Measurements from ENCODE around the gene ATF4.

Gene ATF4

DNA sequence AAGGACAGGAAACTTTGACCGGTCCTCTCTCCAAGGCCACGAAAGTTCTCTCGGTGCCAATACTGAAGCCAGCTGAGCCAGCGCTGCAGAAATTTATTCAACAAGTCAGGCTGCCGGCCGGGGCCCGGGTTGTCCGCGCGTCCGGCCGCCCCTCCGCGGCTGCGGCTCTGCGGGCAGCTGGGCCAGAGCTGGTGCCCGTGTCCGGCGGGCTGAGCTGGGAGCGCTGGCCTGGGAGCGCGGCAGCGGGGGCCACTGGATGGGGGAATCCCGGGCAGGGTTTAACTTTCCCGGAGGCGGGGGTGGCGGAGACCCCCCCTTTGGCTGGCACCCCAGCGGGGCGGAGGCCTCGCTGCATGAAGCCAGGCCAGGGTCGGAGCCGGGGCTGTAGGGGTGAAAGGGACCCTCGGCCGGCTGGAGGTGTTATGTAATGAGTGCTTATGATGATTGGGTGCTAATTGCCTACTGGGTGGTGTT, 37.9 kb downstream of the ATF4 start:
- no peak for DNase-seq (ENCODE audit: low read depth)

- DNase-seq (ENCODE audit: low read depth), result no peak
Measured at GRCh38 chr22:39558950-39559349, 38.6 kb downstream of the ATF4 start.

- no peak for DNase-seq (ENCODE audit: low read depth)
Measured at GRCh38 chr22:39559456-39560105, 39.2 kb downstream of the ATF4 start.

DNA sequence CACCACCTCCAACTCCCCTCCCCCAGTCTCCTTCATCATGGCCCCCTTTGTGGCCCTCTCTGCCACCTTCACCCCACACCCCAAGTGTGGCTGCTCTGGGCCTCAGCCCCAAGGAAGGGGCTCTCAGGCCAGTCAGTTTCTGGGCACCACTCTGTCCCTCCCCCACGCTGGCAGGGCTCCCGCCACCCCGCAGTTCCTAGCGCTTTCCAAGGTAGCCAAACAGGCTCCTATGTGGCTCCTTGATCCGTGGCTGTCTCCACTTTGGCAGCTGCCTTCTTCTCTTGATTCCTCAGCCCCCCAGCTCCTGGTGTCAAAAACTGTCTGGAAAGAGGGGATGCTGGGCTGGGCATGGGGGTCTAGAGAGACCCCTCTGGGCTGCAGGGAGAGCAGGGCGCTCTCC, 39.8 kb downstream of the ATF4 start:
- DNase-seq (ENCODE audit: low read depth), result no peak

DNA sequence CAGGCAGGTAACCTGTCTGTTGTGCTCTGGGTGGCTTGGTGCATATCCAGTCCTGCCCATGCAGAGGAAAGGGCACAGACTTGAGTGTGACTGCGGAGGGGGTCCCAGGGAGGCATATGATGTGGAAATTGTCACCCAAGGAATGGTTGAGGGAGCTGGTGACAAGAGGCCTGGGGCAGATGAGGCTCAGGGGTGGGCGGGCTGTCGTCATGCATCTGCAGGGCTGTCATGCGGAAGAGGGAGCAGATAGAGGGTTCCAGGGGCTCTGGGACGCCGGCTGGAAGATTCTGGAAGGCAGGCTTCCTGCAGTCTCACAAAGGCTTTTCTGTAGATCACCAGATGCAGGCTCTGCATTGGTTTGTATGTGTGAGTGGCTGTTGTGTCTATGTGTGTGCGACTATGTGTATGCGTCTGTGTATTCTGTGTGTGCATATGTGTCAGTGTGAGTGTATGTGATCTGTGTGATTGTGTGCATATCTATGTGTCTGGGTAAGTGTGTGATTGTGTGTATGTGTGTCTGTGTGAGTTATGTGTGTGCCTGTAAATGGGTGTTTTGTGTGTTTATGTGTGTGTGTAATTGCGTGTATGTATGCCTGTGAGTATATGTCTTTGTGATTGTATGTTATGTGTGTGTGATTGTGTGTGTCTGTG, 42.6 kb downstream of the ATF4 start:
- no peak for DNase-seq (ENCODE audit: low read depth)

- DNase-seq (ENCODE audit: low read depth), result no peak
Measured at GRCh38 chr22:39563571-39564428, 43.4 kb downstream of the ATF4 start.

- DNase-seq (ENCODE audit: low read depth), result no peak
Measured at GRCh38 chr22:39565414-39565944, 45.1 kb downstream of the ATF4 start.

DNA sequence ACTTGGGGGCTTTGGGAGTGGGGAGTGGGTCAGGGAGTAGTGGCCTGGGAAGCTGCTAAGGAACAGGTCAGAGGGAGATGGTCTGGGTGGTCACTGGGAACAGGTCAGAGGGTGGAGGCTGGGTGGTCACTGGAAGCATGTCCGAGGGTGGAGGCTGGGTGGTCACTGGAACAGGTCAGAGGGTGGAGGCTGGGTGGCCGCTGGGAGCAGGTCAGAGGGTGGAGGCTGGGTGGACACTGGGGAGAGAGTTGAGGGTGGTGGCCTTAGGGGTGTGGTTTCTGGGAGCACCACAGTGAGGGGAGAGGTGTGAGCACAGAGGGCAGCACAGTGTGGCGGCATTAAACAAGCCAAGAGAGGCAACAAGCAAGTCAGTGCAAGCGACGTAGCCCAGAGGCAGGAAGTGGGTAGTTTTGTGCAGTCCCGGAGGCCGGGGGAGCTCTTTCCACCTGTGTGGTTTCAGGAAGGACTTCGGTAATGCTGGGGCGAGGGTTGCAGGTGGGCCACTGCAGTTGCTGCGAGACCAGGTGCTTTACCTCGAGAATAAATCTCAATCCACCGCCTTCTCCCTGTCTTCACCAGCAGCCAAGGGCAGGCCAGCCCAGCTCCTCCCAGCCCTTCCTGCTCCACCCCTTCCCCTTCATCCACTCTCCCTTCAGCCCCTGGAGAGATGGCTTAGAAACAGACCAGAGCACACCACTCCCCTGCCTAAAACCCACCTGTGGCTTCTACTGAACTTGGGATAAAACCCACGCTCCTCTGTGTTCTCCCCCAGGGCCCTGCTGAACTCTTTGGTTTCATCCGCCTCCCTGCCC, 47.0 kb downstream of the ATF4 start:
- DNase-seq (ENCODE audit: low read depth), result no peak

DNA sequence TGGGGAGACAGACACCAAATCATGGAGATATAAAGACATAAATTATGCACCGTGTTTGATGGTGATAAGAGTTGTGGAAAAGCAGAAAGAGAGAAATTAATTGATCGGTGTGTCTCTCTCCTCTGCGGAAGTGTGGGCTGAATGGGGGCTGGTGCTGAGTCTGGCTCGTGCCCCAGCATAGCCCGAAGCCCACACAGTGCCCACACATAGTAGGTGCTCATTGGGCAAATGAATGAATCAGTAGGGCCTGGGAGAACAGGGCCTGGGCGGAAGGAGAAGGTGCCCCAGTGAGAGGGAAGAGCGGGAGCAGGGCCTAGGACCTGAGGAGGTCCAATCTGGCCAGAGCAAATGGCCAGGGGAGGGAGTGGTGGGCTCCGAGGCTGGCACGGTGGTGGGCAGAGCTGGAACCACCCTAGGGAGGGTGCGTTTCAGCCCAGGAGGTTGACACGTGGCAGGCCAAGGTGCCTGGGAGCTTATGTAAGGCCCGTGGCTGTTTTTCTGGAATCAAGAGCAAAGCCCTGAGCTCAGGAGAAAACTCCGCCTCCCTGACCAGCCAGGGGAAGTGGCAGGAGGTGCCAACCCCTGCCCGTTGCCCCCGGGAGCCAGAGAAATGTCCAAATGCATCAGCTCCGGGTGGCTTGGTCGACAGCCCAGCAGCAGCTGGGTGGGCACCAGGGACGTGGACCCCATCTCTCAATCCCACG, 48.1 kb downstream of the ATF4 start:
- no peak for DNase-seq (ENCODE audit: low read depth)

DNA sequence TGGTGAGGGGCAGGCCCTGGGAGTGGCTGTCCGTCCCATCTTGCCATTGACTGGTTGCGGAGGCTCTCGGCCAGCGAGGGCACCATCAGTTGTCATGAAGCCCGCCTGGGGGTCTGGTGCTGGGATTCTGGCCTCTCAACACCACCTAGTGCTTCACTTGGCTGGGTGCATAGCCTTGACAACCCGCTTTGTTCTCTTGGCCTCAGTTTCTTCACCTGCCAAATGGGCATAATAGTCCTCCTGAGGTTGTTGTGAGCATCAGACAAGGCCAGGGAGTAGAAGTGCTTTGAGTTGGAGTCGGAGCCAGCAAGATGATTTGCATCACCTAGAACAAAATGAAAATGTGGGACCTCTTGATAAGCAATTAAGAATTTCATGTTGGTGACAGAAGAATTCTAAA, 48.7 kb downstream of the ATF4 start:
- no peak for DNase-seq (ENCODE audit: low read depth)

- no peak for DNase-seq (ENCODE audit: low read depth)
Measured at GRCh38 chr22:39570226-39570625, 49.9 kb downstream of the ATF4 start.

DNA sequence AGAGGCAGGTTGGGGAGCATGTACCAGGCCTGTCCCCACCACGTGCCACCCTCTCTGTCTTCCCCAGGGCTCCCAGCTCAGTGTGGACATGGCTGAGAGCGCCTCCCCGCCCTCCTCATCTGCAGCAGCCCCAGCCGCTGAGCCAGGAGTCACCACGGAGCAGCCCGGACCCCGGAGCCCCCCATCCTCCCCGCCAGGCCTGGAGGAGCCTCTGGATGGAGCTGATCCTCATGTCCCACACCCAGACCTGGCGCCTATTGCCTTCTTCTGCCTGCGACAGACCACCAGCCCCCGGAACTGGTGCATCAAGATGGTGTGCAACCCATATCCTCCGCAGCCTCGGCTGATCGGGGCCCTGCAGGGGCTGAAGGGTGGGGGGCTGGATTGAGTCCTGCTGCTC, 50.3 kb downstream of the ATF4 start, which contains the start of gene CACNA1I:
CACNA1I (plus strand) TSS at position 89 of the 400 bp plus-strand sequence; CDS start at position 89, 0 bp downstream.
- no peak for DNase-seq (ENCODE audit: low read depth)

DNA sequence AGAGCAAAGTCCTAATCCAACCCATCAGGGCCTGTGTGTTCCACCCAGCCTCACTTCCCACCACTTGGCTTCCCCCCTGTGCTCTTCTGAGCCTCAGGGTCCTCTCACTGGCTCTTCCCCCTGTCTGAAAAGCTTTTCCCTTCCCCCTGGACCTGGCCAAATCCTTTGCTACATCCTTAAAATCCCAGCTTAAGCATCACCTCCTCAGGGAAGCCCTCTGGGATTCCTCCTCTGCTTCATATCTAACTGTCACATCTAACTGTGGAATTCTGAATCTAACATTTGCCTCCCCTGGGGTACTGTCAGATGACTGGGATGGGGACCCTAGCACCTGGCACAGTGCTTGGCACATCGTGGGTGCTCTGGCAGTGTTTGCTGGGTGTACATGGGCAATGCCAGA, 51.2 kb downstream of the ATF4 start:
- DNase-seq (ENCODE audit: low read depth), result no peak

Data from HS-5 (cell line).